Adipocyte (in vitro differentiated cells): ENCODE measurements around the gene SRPK3.

Experiments
- DNase-seq: peaks from one replicate; pipeline ENCODE4 v3.0.0-alpha.2; 2015; ENCODE audit warnings: low read depth
- H3K27me3 ChIP-seq: replicated peaks from 2 replicates; pipeline ENCODE4 v1.7.0; 2013; ENCODE audit warnings: mild to moderate bottlenecking, low read length, moderate library complexity; ENCODE audit not compliant: control insufficient read depth, insufficient read depth
- H3K36me3 ChIP-seq: 2 replicates; pipeline ENCODE4 v1.7.0; 2013; ENCODE audit warnings: low read length, mild to moderate bottlenecking, moderate library complexity; ENCODE audit not compliant: control insufficient read depth, insufficient read depth, severe bottlenecking
- H3K4me1 ChIP-seq: 2 replicates; pipeline ENCODE4 v1.7.0; 2013; ENCODE audit warnings: mild to moderate bottlenecking, low read length, moderate library complexity; ENCODE audit not compliant: control insufficient read depth, insufficient read depth
- H3K4me3 ChIP-seq: 2 replicates; pipeline ENCODE4 v1.7.0; 2013; ENCODE audit warnings: mild to moderate bottlenecking, low read length, moderate library complexity
- H3K9ac ChIP-seq: 2 replicates; pipeline ENCODE4 v1.7.0; 2013; ENCODE audit warnings: mild to moderate bottlenecking, low read length, moderate library complexity
- H3K9me3 ChIP-seq: 2 replicates; pipeline ENCODE4 v1.7.0; 2013; ENCODE audit warnings: mild to moderate bottlenecking, low read length, moderate library complexity; ENCODE audit not compliant: control insufficient read depth

SRPK3 gene

DNA sequence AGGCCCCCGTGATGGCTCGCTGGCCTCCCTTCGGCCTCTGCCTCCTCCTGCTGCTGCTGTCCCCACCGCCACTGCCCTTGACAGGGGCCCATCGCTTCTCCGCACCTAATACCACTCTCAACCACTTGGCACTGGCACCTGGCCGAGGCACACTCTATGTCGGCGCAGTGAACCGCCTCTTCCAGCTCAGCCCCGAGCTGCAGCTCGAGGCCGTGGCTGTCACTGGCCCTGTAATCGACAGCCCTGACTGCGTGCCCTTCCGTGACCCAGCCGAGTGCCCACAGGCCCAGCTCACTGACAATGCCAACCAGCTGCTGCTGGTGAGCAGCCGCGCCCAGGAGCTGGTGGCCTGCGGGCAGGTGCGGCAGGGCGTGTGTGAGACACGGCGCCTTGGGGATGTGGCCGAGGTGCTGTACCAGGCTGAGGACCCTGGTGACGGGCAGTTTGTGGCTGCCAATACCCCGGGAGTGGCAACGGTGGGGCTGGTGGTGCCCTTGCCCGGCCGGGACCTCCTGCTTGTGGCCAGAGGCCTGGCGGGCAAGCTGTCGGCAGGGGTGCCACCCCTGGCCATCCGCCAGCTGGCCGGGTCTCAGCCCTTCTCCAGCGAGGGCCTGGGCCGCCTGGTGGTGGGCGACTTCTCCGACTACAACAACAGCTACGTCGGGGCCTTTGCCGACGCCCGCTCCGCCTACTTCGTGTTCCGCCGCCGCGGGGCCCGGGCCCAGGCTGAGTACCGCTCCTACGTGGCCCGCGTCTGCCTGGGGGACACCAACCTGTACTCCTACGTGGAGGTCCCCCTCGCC, 13.8 kb upstream of the SRPK3 start:
- DNase-seq = no peak
- Histone ChIP-seq H3K4me3 (peak overlapping the region; percentile 78), H3K9ac (peak overlapping the region; percentile 55), H3K36me3 (peaks cover 3% of the 10 kb centered on the region), H3K4me1 (peaks cover 18% of the 10 kb centered on the region), H3K9me3 (no peaks in the 10 kb centered on the region), H3K27me3 (no peaks in the 10 kb centered on the region)

DNA sequence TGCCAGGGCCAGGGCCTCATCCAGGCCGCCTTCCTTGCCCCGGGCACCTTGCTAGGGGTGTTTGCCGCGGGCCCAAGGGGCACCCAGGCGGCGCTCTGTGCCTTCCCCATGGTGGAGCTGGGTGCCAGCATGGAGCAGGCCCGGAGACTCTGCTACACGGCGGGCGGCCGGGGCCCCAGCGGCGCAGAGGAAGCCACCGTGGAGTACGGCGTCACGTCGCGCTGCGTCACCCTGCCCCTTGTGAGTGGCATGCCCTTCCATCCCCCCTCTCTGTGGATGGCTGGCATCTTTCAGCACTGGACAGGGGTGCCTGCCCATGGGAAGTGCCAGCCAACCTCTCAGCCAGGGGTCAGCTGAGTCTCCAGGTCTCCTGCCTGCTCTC, 13.2 kb upstream of the SRPK3 start:
- Histone ChIP-seq H3K9ac (no peak overlapping the region), H3K27me3 (no peaks in the 10 kb centered on the region), H3K4me1 (peaks cover 18% of the 10 kb centered on the region), H3K36me3 (peaks cover 3% of the 10 kb centered on the region), H3K4me3 (no peak overlapping the region), H3K9me3 (no peaks in the 10 kb centered on the region)
- no peak for DNase-seq

DNA sequence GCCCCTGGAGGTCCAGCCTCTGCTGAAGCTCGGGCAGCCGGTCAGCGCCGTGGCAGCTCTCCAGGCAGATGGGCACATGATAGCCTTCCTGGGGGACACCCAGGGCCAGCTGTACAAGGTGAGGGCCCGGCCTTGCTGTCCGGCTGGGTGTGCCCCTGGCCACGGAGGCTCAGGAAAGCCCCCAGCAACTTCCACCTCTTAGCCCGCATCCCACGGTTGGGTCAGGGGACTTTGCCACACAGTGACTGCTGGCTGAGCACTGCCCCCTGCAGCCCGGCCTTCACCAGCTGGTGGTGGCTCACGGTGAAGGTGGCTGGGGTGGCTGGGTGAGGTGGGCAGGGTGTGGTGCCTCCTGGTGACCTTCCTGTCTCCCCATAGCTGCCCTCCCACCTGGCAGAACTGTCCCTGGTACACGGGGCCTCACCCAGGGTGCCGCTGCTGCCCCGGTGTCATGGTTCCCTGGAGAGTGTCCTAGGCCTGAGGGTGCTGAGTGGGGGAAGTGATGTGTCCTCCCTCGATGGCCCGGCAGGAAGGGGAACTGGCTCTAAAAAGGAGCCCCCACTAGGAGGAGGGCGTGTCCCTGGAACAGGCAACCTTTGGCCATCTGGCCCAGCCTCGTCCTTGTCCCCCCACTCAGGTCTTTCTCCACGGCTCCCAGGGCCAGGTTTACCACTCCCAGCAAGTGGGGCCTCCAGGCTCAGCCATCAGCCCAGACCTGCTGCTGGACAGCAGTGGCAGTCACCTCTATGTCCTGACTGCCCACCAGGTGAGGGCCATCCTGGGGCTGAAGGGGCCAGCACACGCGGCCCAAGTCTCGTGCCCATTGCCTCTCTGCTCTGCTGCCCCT, 12.3 kb upstream of the SRPK3 start:
- no peak for DNase-seq
- no peaks in the 10 kb centered on the region for H3K9me3 ChIP-seq

DNA sequence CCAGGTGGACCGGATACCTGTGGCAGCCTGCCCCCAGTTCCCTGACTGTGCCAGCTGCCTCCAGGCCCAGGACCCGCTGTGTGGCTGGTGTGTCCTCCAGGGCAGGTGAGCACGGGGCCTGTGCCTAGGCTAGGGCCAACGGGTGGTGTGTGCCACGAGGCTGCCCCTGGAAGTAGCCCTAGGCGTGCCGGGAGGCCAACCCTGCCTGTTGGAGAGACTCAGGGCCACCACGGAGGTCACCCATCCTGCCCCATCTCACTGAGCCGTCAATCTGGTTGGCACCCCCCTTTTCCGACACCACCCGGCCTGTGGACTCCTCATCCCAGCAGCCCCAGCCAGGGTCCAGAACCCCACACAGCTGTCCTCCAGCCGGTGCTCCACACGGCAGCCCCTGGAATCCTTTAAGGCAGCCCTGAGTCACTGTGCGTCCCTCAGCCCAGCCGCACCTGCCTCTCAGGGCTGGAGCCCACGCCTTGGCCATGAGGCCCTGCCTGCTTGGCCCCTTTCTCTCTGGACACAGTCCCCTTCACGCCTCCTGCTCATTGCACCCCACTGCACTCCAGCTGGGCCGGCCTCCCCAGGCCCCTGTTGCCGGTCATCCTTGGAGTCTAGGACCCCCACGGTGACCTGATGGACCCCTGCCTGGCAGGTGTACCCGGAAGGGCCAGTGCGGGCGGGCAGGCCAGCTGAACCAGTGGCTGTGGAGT, 11.5 kb upstream of the SRPK3 start:
- Histone ChIP-seq H3K9ac (no peak overlapping the region), H3K9me3 (no peaks in the 10 kb centered on the region), H3K36me3 (peaks cover 3% of the 10 kb centered on the region), H3K27me3 (no peaks in the 10 kb centered on the region), H3K4me3 (no peak overlapping the region), H3K4me1 (peaks cover 15% of the 10 kb centered on the region)
- DNase-seq = no peak

More for the DNA sequence above, 12.3 kb upstream of the SRPK3 start:
- no peak overlapping the region for H3K4me3 ChIP-seq
- peaks cover 3% of the 10 kb centered on the region for H3K36me3 ChIP-seq
- peaks cover 18% of the 10 kb centered on the region for H3K4me1 ChIP-seq
- no peak overlapping the region for H3K9ac ChIP-seq
- H3K27me3 ChIP-seq = no peaks in the 10 kb centered on the region

DNA sequence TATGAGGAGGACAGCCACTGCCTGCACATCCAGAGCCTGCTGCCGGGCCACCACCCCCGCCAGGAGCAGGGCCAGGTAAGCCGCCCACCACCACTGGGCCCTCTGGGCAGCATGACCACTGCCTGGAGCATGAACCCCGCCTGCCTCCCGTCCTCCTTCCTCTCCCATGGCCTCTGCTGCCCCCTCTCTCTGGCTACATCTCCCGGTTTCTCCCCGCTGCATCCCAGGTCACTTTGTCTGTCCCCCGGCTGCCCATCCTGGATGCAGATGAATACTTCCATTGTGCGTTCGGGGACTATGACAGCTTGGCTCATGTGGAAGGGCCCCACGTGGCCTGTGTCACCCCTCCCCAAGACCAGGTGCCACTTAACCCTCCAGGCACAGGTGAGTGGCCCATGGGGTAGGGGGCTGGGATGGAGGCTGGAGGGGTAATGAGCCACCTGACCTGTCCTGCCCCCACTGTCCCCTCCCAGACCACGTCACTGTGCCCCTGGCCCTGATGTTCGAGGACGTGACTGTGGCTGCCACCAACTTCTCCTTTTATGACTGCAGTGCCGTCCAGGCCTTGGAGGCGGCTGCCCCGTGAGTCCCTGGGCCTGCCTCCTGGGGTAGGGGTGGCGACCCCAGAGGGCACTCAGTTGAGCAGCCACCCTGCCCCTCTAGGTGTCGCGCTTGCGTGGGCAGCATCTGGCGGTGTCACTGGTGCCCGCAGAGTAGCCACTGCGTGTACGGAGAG, 10.8 kb upstream of the SRPK3 start:
- H3K36me3 ChIP-seq = peaks cover 7% of the 10 kb centered on the region
- H3K4me3 ChIP-seq = no peak overlapping the region
- H3K9ac ChIP-seq = no peak overlapping the region
- H3K4me1 ChIP-seq = peaks cover 8% of the 10 kb centered on the region
- no peak for DNase-seq
- no peaks in the 10 kb centered on the region for H3K9me3 ChIP-seq
- H3K27me3 ChIP-seq = no peaks in the 10 kb centered on the region

DNA sequence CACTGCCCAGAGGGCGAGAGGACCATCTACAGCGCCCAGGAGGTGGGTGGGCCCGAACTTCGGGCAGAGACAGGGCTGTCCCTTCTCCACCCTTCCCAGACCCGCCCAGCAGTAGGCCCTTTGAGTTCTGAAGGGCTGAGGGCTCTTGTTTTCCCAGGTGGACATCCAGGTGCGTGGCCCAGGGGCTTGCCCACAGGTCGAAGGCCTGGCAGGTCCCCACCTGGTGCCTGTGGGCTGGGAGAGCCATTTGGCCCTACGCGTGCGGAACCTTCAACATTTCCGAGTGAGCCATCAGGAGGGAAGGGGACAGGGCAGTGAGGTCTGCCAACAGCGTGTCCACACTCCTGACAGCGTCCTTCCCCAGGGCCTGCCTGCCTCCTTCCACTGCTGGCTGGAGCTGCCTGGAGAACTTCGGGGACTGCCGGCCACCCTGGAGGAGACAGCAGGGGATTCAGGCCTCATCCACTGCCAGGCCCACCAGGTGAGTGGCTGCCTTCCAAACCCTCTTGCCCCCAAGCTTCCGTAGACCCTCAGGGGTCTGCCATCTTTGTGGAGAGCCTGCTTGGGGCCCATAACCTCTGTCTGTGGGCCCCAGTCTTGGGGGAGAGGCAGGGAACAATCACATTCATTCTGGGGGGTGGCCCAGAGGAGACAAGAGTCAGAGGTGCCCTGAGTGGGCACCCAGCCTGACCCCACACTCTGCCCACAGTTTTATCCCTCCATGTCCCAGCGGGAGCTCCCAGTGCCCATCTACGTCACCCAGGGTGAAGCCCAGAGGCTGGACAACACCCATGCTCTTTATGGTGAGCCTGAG, 10.0 kb upstream of the SRPK3 start:
- Histone ChIP-seq H3K4me3 (no peak overlapping the region), H3K36me3 (peaks cover 9% of the 10 kb centered on the region), H3K27me3 (no peaks in the 10 kb centered on the region), H3K9ac (no peak overlapping the region), H3K4me1 (peaks cover 3% of the 10 kb centered on the region), H3K9me3 (no peaks in the 10 kb centered on the region)
- DNase-seq = no peak

DNA sequence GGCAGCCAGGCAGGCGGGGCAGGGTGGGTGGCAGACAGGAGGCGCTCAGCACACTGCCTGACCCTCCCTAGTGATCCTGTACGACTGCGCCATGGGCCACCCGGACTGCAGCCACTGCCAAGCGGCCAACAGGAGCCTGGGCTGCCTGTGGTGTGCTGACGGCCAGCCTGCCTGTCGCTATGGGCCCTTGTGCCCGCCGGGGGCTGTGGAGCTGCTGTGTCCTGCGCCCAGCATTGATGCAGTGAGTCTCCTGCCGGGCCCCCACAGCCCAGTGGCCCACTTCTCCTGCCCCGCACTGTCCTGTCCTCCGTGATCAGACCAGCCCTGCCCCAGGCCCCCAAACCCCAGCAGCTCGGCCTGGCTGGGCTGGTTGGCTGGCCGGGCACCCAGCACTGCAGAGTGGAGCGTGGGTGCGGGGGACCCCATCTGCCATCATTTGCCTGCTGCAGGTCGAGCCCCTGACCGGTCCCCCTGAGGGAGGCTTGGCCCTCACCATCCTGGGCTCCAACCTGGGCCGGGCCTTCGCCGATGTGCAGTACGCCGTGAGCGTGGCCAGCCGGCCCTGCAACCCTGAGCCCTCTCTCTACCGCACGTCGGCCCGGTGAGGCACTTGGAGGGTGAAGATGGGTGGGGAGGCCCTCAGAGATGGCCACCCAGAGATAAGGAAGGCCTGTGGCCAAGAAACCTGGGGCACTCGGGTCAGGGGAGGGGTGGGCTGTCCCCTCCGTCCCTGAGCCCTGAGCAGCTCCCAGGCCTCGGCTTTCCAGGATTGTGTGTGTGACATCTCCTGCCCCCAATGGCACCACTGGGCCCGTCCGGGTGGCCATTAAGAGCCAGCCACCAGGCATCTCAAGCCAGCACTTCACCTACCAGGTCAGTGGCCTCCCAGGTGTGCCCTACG, 9.2 kb upstream of the SRPK3 start:
- no peak overlapping the region for H3K4me3 ChIP-seq
- no peak overlapping the region for H3K9ac ChIP-seq
- peaks cover 2% of the 10 kb centered on the region for H3K4me1 ChIP-seq
- H3K27me3 ChIP-seq = no peaks in the 10 kb centered on the region
- peaks cover 9% of the 10 kb centered on the region for H3K36me3 ChIP-seq
- no peaks in the 10 kb centered on the region for H3K9me3 ChIP-seq
- DNase-seq = no peak

DNA sequence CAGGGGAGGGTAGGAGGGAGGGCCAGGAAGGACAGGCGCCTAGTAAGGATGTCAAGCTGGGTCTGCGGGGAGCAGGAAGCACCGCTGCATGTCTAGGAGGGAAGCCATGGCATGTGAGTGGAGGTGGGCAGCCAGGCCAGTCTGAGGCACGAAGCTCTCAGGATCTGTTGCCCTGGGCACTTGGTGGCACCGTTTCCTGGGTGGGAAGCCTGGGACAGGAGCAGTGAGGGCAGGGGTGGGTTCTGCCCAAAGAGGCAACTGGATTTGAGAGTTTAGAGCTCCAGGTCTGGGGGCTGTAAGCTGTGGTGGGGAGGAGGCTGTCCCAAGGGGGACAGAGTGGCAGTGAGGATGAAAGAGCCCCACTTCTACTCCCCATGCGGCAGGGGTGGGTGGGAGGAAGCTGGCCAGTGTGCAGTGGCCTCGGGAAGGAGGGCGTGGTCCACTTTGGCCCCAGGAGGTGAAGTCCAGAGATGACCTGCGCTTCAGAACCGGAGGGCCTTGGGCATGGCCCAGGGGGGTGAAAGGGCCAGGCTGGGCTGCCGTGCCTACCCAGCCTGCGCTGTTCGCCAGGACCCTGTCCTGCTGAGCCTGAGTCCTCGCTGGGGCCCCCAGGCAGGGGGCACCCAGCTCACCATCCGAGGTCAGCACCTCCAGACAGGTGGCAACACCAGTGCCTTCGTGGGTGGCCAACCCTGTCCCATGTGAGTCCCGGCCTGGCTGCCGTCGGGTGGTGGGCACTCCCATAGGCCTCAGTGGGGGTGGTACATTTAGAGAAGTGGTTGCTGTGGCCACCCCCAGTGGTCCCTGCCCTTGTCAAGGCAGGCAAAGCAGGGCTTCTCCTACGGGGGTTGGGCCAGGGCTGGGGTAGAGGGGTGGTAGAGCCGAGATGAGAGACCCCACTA, 8.3 kb upstream of the SRPK3 start:
- Histone ChIP-seq H3K9ac (no peak overlapping the region), H3K4me1 (no peaks in the 10 kb centered on the region), H3K9me3 (no peaks in the 10 kb centered on the region), H3K36me3 (peaks cover 11% of the 10 kb centered on the region), H3K4me3 (no peak overlapping the region), H3K27me3 (no peaks in the 10 kb centered on the region)
- DNase-seq = no peak

DNA sequence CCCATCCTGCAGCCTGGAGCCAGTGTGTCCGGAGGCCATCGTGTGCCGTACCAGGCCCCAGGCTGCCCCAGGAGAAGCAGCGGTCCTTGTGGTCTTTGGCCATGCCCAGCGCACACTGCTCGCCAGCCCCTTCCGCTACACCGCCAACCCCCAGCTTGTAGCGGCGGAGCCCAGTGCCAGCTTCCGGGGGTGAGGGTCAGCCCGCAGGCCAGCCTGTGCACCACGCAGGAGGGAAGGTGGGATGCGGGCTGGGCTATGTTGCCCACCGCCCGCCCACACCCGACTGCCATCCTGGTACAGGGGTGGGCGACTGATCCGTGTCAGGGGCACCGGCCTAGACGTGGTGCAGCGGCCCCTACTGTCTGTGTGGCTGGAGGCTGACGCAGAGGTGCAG, 7.6 kb upstream of the SRPK3 start:
- no peak for DNase-seq
- H3K9ac ChIP-seq = no peak overlapping the region
- peaks cover 16% of the 10 kb centered on the region for H3K36me3 ChIP-seq
- no peaks in the 10 kb centered on the region for H3K27me3 ChIP-seq
- no peaks in the 10 kb centered on the region for H3K4me1 ChIP-seq
- no peaks in the 10 kb centered on the region for H3K9me3 ChIP-seq
- H3K4me3 ChIP-seq = no peak overlapping the region
